Parathyroid adenoma (tissue), 2 donors: ENCODE results near the gene TRIM27.

Source experiments
- H2AFZ ChIP-seq: fragments of 300-600 bp; sonication (generic); one replicate; pipeline ENCODE4 v1.7.0; 2017; ENCODE audit warnings: antibody characterized with exemption, mild to moderate bottlenecking
- H3K27ac ChIP-seq: fragments of 300-600 bp; sonication (generic); one replicate; pipeline ENCODE4 v1.7.0; 2017
- H3K27me3 ChIP-seq: fragments of 300-600 bp; sonication (generic); one replicate; pipeline ENCODE4 v1.7.0; 2017; ENCODE audit warnings: low read length; ENCODE audit not compliant: control insufficient read depth, insufficient read depth
- H3K36me3 ChIP-seq: fragments of 300-600 bp; sonication (generic); one replicate; pipeline ENCODE4 v1.7.0; 2017; ENCODE audit warnings: low read length; ENCODE audit not compliant: control insufficient read depth, insufficient read depth
- H3K4me1 ChIP-seq: fragments of 300-600 bp; sonication (generic); one replicate; pipeline ENCODE4 v1.7.0; 2017; ENCODE audit warnings: control low read depth
- H3K4me2 ChIP-seq: fragments of 300-600 bp; sonication (generic); one replicate; pipeline ENCODE4 v1.7.0; 2017; ENCODE audit warnings: low read length
- H3K4me3 ChIP-seq: fragments of 300-600 bp; sonication (generic); one replicate; pipeline ENCODE4 v1.7.0; 2017; ENCODE audit warnings: low read depth, low read length
- H3K79me2 ChIP-seq: fragments of 300-600 bp; sonication (generic); one replicate; pipeline ENCODE4 v1.7.0; 2017; ENCODE audit warnings: control low read depth
- H3K9ac ChIP-seq: fragments of 300-600 bp; sonication (generic); one replicate; pipeline ENCODE4 v1.7.0; 2017; ENCODE audit warnings: mild to moderate bottlenecking
- H3K9me3 ChIP-seq: fragments of 300-600 bp; sonication (generic); one replicate; pipeline ENCODE4 v1.7.0; 2017; ENCODE audit warnings: low read length; ENCODE audit not compliant: control insufficient read depth
- TF ChIP-seq, protein P1 (sequence below): fragments of 300-600 bp; sonication (generic); IDR thresholded peaks from one replicate; pipeline ENCODE4 v1.7.0; 2017; ENCODE audit warnings: antibody characterized with exemption, mild to moderate bottlenecking
- donor health status: primary hyperparathyroidism.

Gene TRIM27

GRCh38 chr6:28945349-28945748, 21.6 kb upstream of the TRIM27 start:
- TF ChIP-seq, protein P1, sequence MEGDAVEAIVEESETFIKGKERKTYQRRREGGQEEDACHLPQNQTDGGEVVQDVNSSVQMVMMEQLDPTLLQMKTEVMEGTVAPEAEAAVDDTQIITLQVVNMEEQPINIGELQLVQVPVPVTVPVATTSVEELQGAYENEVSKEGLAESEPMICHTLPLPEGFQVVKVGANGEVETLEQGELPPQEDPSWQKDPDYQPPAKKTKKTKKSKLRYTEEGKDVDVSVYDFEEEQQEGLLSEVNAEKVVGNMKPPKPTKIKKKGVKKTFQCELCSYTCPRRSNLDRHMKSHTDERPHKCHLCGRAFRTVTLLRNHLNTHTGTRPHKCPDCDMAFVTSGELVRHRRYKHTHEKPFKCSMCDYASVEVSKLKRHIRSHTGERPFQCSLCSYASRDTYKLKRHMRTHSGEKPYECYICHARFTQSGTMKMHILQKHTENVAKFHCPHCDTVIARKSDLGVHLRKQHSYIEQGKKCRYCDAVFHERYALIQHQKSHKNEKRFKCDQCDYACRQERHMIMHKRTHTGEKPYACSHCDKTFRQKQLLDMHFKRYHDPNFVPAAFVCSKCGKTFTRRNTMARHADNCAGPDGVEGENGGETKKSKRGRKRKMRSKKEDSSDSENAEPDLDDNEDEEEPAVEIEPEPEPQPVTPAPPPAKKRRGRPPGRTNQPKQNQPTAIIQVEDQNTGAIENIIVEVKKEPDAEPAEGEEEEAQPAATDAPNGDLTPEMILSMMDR, result no peak
- no peak overlapping the region for H3K9ac ChIP-seq
- no peaks in the 10 kb centered on the region for H3K36me3 ChIP-seq
- H3K4me1 ChIP-seq, result no peaks in the 10 kb centered on the region
- H3K9me3 ChIP-seq, result no peaks in the 10 kb centered on the region
- no peak overlapping the region for H3K27ac ChIP-seq
- H3K4me2 ChIP-seq, result no peak overlapping the region
- H3K79me2 ChIP-seq, result no peaks in the 10 kb centered on the region
- H2AFZ ChIP-seq, result no peak overlapping the region
- no peaks in the 10 kb centered on the region for H3K27me3 ChIP-seq
- H3K4me3 ChIP-seq, result no peak overlapping the region

DNA sequence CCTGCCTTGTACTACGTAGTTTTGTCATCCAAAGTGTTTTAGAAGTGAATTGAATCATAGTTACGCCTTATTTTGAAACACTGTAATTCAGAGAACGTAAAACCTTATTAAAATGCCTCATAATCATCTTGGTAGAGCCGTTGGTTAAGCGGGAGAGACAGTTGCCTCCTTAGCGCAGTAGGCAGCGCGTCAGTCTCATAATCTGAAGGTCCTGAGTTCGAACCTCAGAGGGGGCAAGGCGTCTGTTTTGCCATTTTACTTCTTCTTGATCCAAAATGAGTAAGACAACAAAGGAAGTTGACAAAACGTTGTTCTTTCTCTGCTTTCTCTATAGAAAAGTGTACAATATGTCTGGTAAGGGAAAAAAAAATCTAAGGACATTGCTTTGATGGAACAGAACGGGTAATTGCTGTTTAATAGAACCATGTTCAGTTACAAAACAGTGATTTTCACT, 20.7 kb upstream of the TRIM27 start:
- H2AFZ ChIP-seq, result peak overlapping the region; percentile 65
- H3K9ac ChIP-seq, result no peak overlapping the region
- peak overlapping the region; percentile 34 for H3K27ac ChIP-seq
- H3K27me3 ChIP-seq, result no peaks in the 10 kb centered on the region
- TF ChIP-seq, protein P1, result no peak
- H3K36me3 ChIP-seq, result no peaks in the 10 kb centered on the region
- H3K4me2 ChIP-seq, result peak overlapping the region; percentile 65
- H3K4me1 ChIP-seq, result no peaks in the 10 kb centered on the region
- no peaks in the 10 kb centered on the region for H3K79me2 ChIP-seq
- H3K4me3 ChIP-seq, result peak overlapping the region; percentile 42
- H3K9me3 ChIP-seq, result no peaks in the 10 kb centered on the region

DNA sequence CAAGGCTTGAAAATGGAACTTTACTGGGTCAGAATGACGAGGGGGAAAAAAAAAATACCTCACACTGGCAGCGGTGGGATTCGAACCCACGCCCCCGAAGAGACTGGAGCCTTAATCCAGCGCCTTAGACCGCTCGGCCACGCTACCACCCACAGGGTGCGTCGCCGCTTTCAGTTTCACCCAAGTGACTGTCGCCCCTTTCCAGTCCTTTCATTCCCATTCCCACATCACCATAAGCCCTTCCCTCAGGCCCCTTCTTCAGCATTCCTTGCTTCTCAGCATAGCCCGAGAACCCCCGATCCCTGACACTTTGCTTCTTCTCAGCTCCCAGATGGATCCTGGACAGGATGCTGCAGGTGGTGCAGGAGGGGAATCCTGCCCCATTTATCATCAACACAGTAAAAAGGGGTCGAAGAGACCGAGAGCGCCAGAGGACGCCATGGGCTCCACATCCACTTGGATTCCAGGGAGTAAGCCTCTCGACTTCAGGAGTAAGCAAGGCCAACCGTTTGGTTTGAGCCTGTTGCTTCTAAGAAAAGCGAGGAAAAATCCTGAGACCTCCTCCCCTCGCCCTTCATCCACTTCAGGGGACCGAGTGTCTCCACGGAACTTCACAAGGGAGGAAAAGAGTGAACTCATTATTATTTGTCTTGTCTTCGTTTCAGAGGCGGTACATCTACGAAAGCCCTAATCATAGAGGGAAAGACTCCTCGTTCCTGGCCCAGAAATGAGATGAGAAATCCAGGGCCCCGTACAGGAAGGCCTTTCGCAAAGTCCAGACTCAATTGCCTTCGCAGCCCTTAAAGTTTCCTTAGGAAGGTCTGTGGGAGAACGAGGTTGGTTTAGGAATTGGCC, 20.0 kb upstream of the TRIM27 start:
- TF ChIP-seq, protein P1, result no peak
- H3K27me3 ChIP-seq, result no peaks in the 10 kb centered on the region
- H3K9me3 ChIP-seq, result no peaks in the 10 kb centered on the region
- H2AFZ ChIP-seq, result peak overlapping the region; percentile 65
- peak overlapping the region; percentile 42 for H3K4me3 ChIP-seq
- no peak overlapping the region for H3K9ac ChIP-seq
- peak overlapping the region; percentile 34 for H3K27ac ChIP-seq
- H3K4me1 ChIP-seq, result no peaks in the 10 kb centered on the region
- H3K79me2 ChIP-seq, result no peaks in the 10 kb centered on the region
- H3K4me2 ChIP-seq, result peak overlapping the region; percentile 65
- no peaks in the 10 kb centered on the region for H3K36me3 ChIP-seq

GRCh38 chr6:28943223-28943556, 19.4 kb upstream of the TRIM27 start:
- TF ChIP-seq, protein P1, result no peak
- Histone ChIP-seq H3K27ac (no peak overlapping the region), H3K36me3 (no peaks in the 10 kb centered on the region), H2AFZ (no peak overlapping the region), H3K27me3 (no peaks in the 10 kb centered on the region), H3K9ac (no peak overlapping the region), H3K4me3 (no peak overlapping the region), H3K9me3 (no peaks in the 10 kb centered on the region), H3K79me2 (no peaks in the 10 kb centered on the region), H3K4me1 (no peaks in the 10 kb centered on the region), H3K4me2 (no peak overlapping the region)
